HL-60/S4 (cell line): Measurements from ENCODE around the gene SLC41A1.
"Not testable (repeated sequence)": the region's sequence is repeated elsewhere in the genome, so short reads cannot be mapped to it uniquely, and the experiment has no call there.

Experiments used
- in situ Hi-C: fragments of 300-500 bp; cut with MboI; formaldehyde crosslinking; loops from 2 replicates; pipeline ENCODE4 v1.14.3; 2022; ENCODE audit warnings: low sequenced_read_pairs

The SLC41A1 gene

DNA sequence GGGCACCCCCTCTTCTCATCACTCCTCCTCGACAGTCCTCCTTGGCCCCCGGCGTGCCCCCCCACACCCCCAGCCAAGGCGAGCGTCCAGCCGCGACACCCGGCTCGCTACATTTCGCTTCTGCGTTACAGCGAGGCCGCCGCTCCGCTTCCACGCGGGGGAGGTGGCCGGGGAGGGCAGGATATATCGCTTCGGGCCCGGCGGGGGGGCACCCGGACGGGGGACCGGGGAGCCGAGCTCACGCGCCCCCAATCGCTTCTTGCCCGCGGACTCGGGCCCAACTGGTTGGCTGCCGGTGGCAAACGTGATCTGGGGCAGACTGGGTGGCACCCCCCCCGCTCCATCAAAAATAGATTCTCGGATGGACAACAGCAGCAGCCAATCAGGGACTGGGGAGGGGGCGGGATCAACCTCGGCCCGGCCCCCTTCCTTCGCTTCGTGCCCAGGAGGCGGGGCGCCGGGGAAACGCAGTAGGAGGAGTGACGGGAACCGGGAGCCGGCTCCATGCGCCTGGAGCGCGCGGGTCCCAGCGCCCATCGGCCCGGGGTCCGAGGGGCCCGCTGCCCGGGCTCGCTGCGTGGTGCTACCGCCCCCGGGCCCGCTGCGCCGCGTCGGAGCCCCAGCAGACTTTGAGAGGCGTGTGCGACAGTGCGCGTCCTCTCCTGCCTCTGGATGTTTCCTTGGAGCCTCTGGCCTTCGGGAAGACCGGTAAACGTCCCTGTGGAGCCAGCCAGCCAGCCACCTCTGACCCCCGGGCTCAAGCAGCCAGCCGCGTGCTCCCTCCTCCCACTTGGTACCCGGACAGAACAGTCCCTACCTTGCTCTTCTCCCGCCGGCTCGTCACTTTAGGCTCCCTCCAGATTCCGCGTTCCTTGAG lies at the start of gene SLC41A1:
Gene SLC41A1 (minus strand): TSS at position 321 of the 877 bp plus-strand sequence. CDS start 2,757 bp downstream, outside the sequence.
- in situ Hi-C loops, result no loop called here

DNA sequence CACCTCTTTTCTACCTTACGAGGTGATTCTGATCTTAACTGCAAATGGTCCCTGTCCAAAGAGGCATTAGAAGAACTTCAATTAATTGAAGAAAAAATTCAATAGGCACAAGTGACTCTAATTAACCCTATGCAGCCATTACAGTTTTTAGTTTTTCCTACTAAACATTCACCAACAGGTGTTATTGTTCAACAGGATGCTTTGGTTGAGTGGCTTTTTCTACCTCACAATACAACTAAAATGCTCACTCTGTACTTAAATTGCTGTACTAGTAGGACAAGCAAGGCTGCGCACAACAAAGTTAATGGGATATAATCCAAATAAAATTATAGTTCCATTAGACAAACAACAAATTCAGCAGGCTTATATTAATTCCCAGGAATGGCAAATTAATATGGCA lies 48.5 kb upstream of the SLC41A1 start:
- in situ Hi-C loops, result no loop called here

DNA sequence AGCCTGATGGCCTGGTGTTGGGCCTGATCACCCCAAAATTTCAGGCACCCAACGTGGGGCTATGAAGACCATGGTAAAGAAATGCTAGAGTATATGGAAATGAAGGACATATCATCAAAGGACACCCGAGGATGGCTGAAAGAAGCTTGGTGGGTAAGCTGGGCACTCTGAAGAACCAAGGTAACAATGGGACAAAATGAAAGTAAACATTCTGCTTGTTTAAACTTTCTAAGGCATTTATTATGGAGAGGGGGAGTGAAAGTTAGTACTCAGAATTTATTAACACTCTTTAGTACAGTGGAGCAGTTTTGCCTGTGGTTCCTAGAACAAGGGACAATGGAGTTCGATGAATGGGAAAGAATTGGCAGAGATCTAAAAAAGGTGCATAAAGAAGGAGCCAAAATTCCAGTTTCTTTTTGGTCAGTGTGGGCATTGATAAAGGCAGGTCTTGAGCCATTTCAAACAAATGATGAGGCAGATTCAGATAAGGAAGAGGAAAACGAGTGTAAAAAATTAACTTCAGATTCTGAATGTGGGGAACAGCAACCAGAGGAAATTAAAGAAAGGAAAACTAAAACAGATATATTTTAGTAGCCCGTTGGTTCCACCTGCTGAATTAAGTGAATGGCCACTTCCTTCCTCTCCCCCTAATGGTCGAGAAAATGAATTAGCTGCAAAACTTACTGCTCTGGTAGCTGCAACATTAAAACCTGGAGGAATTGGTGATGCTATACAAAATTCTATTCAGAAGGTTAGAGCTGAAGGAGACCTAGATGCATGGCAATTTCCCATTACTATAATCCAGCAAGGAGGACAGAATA lies 45.4 kb upstream of the SLC41A1 start:
- in situ Hi-C loops, result no loop called here

DNA sequence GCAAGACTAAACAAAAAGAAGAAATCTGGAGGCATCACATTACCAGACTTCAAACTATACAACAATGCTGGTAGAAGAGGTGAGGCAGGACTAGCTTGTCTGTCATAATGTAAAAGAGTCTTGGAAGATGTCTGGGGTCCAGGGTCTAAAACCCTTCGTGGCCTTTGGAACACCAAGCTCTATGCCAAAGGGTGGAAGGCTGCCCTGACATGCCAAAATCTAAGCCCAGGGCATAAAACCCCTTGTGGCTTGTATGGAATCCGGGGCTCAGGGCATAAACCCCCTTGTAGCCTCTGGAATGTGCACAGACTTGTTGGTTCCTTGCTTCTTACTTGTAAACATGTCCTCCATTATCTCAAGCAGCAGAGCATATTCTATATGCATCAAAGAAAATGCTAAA lies 44.5 kb upstream of the SLC41A1 start:
- in situ Hi-C loops, result not testable (repeated sequence)

DNA sequence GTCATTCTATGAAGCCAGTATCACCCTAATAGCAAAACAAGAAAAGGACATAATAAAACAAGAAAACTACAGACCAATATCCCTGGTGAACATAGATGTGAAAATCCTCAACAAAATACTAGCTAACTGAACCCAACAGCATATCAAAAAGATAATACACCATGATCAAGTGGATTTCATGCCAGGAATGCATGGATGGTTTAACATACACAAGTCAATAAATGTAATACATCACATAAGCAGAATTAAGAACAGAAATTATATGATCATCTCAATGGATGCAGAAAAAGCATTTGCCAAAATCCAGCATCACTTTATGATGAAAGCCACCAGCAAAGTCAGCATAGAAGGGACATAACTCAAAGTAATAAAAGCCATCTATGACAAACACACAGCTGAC lies 43.4 kb upstream of the SLC41A1 start:
- in situ Hi-C loops, result no loop called here

DNA sequence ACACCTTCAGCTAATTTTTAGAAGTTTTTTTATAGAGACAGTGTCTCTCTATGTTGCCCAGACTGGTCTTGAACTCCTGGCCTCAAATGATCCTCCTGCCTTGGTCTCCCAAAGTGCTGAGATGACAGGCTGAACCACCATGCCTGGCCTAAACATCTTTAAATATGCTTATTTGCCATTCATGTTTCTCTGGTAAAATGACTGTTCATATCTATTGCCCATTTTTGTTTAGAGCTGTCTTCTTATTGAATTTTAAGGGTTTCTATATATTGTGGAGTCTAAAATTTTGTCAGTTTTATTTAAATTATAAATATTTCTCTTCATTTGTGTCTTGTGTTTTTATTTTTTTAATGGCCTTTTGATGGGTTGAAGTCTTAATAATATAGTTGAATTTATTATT lies 40.0 kb upstream of the SLC41A1 start:
- in situ Hi-C loops, result no loop called here

DNA sequence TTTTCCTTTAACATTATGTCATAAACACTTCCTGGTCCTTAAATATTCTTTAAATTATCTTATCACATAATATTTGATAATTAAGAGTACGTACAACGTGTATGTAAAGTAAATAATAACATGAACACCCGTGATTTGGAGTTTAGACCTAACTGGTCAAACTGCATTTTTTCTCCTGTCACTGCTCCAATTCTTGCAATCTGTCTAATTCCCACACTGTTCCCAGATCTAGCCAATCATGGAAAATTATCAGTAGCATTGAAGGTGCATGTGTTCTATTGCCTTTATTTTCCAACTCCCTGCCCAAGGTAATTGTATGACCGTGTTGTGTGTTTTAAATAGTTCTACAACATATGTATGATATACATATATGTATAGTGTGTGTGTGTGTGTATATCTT lies 39.0 kb upstream of the SLC41A1 start:
- in situ Hi-C loops, result no loop called here

DNA sequence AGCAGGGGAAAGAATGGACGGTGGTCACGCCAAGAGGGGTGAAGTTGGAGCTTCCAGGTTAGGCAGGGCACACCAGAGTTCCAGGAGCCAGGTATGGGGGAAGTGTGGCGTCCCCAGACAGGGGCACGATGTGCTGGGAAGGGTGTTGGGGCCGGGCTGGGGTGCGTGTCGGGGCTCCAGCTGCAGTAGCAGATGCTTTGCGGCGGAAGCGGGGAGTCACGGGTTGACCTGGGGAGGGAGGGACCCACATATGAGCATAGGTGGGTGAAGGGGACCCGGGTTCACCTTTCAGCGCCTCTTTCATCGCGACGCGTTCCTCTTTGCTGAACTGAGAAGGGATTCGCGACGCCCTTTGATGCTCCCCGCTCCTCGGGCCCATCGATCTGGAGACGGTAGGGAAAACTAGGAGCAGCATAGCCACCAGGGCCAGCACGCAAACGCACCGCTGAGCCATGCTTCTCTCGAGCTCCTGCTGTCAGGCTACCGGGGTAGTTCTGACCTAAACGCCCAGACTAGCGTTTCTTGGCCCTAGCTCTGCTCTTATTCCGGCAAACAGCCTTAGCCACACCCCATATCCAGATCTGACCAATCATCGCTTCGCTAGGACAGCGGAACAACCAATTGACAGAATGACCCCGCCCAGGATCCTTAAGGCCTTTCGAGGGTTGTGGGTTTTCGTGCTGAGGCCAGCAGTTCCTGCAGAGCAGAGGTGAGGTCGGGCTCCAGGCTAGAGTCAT lies 36.8 kb upstream of the SLC41A1 start, which contains the start of gene PM20D1:
Gene PM20D1 (minus strand): TSS at position 514 of the 737 bp plus-strand sequence. CDS start 60 bp downstream, at position 454.
- in situ Hi-C loops, result no loop called here

DNA sequence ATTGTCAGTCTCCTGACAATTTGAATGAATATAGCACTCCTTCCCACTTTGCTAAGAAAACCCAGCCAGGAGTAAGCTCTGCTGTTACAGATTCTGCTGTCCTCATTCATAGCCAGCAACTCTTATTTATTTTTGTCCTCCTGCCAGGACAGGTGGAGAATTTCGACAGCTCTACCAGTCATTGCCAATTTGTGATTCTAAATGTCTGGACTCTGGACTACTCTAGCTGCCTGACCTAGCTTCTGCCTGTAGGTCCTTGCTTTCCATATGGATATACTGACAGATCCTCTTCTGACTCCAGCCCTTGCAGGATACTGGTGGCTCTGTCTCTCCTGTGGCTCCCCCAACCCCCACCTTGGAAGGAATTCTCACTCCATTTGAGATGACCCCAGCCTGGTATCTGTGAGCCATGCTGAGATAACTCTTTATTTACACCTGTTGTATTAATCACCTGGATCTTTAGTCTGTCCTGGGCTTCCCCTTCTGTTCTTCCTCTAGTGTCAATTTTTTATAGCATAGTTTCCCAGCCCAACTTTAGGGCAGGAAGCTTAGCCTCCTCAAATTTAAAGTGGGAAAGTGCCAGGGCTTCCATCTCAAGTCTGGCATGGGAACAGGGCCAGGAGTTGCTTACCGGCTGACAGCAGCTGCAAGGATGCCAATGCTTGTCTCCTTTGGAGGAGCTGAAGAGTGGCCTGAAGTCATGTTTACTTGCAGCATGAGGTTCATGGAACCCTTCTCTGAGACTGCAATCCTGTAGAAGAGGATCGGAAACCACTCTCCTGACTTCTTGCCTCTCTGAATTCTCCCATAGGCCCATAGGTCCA lies 30.2 kb upstream of the SLC41A1 start:
- in situ Hi-C loops, result no loop called here

DNA sequence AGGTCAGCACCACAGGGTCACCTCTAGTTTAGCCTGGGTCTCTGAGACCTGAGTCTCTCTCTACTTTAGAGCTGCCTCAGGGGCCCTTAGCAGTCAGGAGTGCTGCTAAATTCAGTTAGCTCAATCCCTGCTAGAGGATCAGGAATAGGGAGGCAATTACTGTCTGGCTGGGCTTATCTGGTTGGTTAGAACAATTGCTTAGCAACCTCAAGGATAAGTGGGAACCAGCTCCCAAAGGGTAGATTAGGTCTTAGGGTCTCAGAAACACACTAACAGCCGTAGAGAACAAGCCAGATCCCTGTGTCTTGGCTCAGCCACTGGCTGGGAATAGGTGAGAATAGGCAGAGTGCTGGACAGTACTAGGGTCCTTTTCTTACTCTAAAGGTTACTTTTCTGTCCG lies 29.2 kb upstream of the SLC41A1 start:
- in situ Hi-C loops, result no loop called here

DNA sequence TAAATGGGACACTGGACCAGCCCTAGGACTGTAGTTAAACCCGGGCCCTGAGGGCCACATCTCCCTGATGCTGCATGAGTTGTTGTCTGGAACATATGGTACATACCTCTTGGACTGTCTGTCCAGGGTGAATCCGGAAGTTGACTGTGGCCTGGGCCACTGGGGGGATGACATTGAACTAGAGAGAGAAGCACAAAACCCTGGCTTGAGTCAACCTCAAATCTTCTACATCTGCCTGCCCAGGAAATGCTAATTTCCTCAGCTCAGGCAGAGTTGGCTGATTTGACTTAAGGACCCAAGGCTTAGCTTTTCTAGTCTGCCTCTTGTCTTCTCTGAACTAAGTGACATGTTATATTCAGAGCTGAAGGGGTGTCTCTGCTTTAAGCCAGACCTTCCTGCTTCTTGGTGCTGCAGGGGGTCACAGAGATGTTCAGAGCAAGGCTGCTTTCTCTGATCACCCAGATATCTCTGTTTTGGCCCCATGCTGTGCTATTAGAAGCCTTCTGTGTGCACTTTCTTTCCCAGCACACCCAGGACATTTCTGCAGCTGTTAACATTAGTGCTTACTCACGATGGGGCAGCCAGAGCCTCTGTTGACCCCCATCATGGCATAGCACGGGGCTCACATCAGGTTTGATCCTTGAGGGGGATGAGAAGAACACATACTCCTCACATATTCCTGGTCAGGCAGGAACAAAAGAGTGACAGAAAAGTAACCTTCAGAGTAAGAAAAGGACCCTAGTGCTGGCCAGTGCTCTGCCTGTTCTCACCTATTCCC lies 27.3 kb upstream of the SLC41A1 start:
- in situ Hi-C loops, result no loop called here

DNA sequence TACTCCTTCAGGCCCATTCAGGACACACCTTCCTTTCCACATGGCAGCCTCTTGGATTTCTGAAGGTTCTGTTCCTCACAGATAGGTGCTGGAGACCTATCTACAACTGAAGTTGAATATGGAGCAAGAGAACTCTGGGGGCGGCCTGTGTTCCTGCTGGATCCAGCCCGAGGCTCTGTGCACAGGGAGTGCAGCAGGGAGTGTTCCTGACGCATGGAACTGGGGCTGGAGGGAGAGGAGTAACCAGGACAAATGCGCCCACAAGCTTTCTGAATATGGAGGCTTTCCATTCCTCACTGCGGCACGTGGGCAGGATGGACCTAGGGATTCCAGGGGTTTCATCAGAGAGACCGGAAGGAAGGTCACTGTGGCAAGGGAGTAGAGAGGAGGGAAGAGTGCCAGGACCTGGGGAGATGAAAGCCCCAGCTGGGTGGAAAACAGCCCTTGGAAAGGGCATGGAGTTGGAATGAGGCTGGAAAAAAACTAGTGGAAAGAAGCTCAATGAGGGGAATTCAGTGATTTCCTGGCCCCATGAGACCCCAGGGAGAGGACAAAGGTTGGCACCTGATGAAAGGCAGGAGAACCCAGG lies 24.5 kb upstream of the SLC41A1 start:
- in situ Hi-C loops, result no loop called here

DNA sequence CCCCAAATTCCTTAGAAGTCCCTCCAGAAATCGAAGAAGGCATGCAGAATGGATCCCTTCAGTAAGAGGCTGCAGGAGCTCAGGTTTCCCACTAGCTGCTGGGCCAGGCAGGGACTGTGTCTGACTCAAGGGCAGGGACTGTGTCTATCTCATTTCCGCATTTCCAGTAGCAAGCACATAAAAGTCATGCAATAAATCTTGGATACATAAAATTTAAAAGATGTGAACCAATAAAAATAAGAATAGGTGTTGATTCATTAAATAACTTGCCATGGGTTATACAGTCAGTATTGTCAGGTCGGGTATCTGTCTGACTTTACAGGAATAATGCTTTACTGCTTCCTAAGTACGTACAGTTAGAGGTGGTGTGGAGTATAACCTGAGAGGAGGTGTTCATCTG lies 21.8 kb upstream of the SLC41A1 start:
- in situ Hi-C loops, result no loop called here

DNA sequence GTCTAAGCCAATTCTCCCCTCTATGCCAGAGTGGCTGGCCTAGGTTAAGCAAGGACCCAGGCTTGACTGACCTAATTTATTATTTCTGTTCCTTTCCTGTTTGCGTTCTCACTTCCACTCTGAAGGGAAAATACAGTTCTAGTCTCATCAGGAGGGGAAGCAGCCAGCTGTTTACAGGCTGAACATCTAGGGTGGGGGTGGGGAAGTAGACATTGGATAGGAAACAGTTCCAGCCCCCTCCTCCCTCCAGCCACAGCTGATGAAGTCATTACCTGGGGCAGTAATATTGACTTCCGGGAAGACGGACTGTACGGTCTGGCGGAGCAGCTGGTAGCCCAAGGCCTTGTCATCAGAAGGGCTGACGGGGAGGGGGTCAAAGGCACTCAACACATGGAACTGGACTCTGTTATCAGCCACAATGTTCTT lies 19.3 kb upstream of the SLC41A1 start:
- in situ Hi-C loops, result no loop called here

DNA sequence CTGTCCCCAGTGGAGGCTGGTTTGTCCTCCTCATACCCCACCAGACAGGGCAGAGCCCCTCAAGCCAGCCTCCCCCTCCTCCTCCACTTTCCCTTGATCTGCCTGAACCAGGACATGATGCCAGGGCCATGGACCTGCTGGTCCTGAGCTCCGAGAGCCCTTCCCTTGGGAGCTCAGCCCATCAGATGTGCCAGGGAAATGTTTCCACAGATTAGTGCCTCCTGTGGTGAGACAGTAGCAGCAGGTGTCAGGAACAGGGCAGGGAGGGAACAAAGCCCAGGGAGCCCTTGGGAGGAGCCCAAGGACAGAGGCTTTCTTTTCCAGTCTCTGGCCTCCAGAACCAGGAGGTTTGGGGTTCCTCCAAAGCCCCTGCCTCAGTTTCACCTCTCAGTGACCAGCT lies 14.6 kb upstream of the SLC41A1 start:
- in situ Hi-C loops, result no loop called here

DNA sequence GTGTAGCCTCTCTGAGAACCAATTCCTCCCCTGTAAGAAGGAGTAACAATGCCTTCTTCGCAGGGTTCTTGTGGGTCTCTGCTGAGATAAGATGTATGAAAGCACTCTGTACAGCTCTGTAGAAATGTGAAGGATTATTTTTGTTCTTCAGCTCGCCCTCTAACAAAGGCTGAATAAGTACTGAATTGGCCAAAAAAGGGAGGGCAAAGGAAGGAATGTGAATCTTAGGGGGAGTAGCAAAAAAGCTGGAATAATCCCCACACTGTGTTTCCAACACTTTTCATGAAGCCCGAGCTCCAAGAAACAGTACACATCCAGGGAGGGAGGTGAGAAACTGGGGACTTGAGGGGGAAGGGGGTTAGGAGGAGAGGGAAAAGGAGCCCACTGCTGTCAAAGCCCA lies 14.0 kb upstream of the SLC41A1 start:
- in situ Hi-C loops, result no loop called here

DNA sequence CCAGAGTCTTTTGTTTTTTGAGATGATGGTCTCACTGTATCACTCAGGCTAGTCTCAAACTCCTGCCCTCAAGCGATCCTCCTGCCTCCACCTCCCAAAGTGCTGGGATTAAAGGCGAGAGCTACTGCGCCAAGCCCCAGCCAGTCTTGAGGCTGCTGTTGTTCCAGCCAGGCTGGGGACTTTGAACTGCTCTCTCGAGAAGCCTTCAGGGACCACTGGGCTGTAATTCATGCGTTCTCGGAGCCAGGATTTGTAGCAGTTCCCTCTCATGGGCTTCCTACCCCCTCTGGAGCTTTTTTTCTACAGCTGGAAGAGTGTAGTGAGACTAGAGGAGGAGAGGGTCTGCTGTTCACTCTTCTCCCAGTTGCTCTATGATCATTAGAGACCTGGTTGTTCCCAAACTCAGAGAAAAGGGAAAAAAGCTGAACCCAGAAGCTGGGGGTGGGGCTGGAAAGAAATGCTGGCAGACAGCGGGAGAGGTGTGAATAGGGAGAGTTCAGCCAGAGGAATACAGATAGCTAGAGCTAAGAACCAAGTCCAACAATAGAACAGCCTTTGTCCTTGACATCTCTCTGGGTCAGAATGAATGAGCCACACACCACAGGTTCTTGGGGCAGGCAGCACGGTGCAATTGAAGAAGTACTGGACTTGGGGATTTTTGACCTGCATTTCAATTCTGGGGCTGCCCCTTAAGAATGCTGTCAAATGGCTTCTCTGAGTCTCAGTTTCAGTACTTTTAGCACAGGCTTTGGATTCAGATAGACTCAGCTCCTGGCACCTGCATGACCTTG lies 13.2 kb upstream of the SLC41A1 start:
- in situ Hi-C loops, result no loop called here

DNA sequence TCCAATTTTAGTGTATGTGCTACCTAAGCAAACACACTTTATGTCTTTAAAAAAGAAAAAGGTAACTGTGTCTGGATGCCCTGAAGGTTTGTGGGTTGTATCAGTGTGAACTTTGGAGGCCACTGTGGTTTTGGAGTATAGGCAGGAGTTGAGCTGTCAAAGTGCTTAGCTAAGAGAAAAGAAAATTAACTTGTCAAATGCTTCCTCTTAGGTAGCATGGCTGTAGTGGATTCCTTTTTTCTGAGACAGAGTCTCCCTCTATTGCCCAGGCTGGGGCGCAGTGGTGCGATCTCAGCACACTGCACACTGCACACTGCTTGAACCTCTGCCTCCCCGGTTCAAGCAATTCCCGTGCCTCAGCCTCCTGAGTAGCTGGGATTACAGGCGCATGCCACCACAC lies 11.2 kb upstream of the SLC41A1 start:
- in situ Hi-C loops, result no loop called here
